ENCODE data around the gene ZSWIM1. TPM values are rescaled to one million over a fixed set of nuclear protein-coding genes. Genes with fewer than 3 reads are reported as not detected.
A peak's percentile ranks its signal among the peaks of the same experiment; 100 is the strongest.

The ZSWIM1 gene
- total and polyA plus RNA-seq, 11 donors = 3.9 to 16.3 (median 10.4) TPM

DNA sequence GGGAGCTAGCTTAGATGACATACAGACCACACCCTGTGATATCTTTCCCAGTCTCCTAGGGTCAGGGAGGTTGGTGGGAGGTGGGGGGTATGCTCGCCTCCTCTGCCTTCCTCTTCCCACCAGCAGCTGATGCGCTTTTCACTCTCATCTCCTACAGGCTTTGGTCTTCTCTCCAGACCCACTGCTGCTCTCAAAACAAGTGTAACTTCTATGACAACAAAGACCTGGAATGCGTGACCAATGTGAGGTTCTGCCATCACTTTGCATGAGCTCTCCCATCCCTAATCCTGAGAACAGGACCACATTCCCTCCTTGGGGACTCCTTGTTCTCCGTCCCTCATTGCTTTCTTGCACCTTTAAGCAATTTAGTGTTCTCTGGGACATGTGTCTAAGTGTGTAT lies 12.8 kb downstream of the ZSWIM1 start:
- TF ChIP-seq, protein P1, sequence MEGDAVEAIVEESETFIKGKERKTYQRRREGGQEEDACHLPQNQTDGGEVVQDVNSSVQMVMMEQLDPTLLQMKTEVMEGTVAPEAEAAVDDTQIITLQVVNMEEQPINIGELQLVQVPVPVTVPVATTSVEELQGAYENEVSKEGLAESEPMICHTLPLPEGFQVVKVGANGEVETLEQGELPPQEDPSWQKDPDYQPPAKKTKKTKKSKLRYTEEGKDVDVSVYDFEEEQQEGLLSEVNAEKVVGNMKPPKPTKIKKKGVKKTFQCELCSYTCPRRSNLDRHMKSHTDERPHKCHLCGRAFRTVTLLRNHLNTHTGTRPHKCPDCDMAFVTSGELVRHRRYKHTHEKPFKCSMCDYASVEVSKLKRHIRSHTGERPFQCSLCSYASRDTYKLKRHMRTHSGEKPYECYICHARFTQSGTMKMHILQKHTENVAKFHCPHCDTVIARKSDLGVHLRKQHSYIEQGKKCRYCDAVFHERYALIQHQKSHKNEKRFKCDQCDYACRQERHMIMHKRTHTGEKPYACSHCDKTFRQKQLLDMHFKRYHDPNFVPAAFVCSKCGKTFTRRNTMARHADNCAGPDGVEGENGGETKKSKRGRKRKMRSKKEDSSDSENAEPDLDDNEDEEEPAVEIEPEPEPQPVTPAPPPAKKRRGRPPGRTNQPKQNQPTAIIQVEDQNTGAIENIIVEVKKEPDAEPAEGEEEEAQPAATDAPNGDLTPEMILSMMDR (IDR thresholded peaks at IDR 0.05) = no peak
- no peak for TF ChIP-seq POLR2A (IDR thresholded peaks at IDR 0.05)
- Histone ChIP-seq H3K36me3 (peaks cover 0 to 66% (median 62%) of the 10 kb centered on the region in 9 donors), H3K4me3 (no peak overlapping the region), H3K9me3 (no peaks in the 10 kb centered on the region), H3K27ac (no peak overlapping the region), H3K27me3 (no peaks in the 10 kb centered on the region), H3K4me1 (peaks cover 3 to 33% (median 23%) of the 10 kb centered on the region in 12 donors)
- intact Hi-C loops (cut with DNase I) = loop anchor here in 5 of 10 donors (5.0 to 10.0 kb wide), 5 partner anchors 38 to 78 kb away; partner anchors contain the start of genes PCIF1 (in 1 of the 5) and ZNF335 (in 1 of the 5)
- 86 to 97% (median 91%) methylated on average over 4 of the region's 4 CpGs for WGBS, 4 donors
- DNase-seq = no peak
- no peak for ATAC-seq

DNA sequence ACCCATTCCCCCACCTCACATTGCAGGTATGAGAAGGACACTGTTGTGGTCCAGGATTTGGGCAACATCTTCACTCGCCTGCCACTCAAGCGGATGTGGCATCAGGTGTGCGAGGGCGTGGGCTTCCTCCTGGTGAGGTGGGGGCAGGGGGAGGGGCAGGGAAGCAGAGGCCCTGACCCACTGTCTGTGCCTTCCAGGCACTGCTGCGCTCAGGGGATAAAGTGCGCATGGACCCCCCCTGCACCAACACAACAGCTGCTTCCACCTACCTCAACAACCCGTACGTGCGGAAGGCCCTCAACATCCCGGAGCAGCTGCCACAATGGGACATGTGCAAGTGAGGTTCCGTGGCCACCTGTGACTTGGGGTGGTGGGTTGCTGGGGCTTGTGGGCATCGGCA lies 13.8 kb downstream of the ZSWIM1 start:
- DNase-seq = no peak
- intact Hi-C loops (cut with DNase I) = loop anchor here in 5 of 10 donors (5.0 to 10.0 kb wide), 5 partner anchors 38 to 78 kb away; partner anchors contain the start of genes PCIF1 (in 1 of the 5) and ZNF335 (in 1 of the 5)
- Histone ChIP-seq H3K4me3 (no peak overlapping the region), H3K36me3 (peaks cover 0 to 76% (median 72%) of the 10 kb centered on the region in 9 donors), H3K27ac (no peak overlapping the region), H3K9me3 (no peaks in the 10 kb centered on the region), H3K27me3 (no peaks in the 10 kb centered on the region), H3K4me1 (peaks cover 3 to 26% (median 14%) of the 10 kb centered on the region in 12 donors)
- TF ChIP-seq, protein P1 (IDR thresholded peaks at IDR 0.05) = no peak
- no peak for TF ChIP-seq POLR2A (IDR thresholded peaks at IDR 0.05)
- no peak for ATAC-seq
- 78 to 84% (median 83%) methylated on average over 9 to 12 of the region's 12 CpGs for WGBS, 4 donors

DNA sequence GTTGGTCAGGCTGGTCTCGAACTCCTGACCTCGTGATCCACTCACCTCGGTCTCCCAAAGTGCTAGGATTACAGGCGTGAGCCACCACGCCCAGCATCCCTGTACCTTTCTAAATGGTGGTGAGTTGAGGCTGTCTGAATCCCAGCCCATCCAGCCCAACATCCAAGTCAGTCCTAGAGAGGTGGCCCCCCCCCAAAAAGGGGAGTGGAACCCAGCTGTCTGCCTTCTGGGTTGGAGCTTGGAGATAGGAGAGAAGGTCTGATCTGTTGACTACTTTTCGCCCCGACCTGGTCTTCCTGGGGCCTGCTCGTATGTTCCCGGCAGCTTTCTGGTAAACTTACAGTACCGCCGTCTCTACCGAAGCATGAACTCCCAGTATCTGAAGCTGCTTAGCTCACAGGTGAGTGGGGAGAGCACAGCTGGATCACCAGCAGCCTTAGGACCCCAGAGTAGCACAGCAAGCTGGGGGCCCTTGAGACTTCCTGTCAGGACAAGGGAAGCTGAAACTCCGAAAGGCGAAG lies 15.7 kb downstream of the ZSWIM1 start:
- H3K27me3 ChIP-seq = no peaks in the 10 kb centered on the region
- no peak overlapping the region for H3K4me3 ChIP-seq
- DNase-seq = peak in 1 of 5 donors; percentile 12
- no peaks in the 10 kb centered on the region for H3K9me3 ChIP-seq
- intact Hi-C loops (cut with DNase I) = loop anchor here in 1 of 10 donors (10.0 kb wide), 1 partner anchor 68 kb away; no protein-coding TSS in a partner anchor
- 94 to 96% (median 95%) methylated on average over 13 to 14 of the region's 14 CpGs for WGBS, 4 donors
- no peak overlapping the region for H3K27ac ChIP-seq
- peaks cover 2 to 17% (median 8%) of the 10 kb centered on the region in 12 donors for H3K4me1 ChIP-seq
- TF ChIP-seq, protein P1 (IDR thresholded peaks at IDR 0.05) = no peak
- TF ChIP-seq POLR2A (IDR thresholded peaks at IDR 0.05) = no peak
- peaks cover 0 to 93% (median 86%) of the 10 kb centered on the region in 9 donors for H3K36me3 ChIP-seq
- ATAC-seq = no peak

DNA sequence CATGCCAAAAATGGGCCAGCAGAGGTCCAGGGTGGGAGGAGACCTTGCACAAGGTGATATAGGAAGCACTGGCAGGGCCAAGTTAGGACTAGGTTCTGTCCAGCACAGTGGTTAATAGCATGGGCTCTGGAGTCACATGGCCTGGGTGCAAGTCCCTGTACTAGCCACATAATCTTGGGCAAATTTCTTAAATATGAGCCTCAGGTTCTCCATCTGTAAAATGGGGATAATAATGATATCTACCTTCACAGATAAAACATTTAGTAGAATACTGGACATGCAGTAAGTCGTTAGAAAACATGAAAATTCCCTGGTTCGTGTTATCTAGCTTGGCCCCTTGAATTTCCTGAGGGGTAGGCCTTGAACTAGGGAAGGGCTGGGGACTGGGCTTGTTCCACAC lies 16.3 kb downstream of the ZSWIM1 start:
- H3K36me3 ChIP-seq = peaks cover 0 to 99% (median 91%) of the 10 kb centered on the region in 9 donors
- ATAC-seq (no peak), DNase-seq (no peak)
- H3K27me3 ChIP-seq = no peaks in the 10 kb centered on the region
- intact Hi-C loops (cut with DNase I) = loop anchor here in 1 of 10 donors (10.0 kb wide), 1 partner anchor 68 kb away; no protein-coding TSS in a partner anchor
- no peak overlapping the region for H3K4me3 ChIP-seq
- H3K9me3 ChIP-seq = no peaks in the 10 kb centered on the region
- WGBS, 4 donors = 82 to 86% (median 84%) methylated on average over 2 of the region's 2 CpGs
- peaks cover 0 to 11% (median 2%) of the 10 kb centered on the region in 12 donors for H3K4me1 ChIP-seq
- TF ChIP-seq, protein P1 (IDR thresholded peaks at IDR 0.05) = no peak
- no peak for TF ChIP-seq POLR2A (IDR thresholded peaks at IDR 0.05)
- no peak overlapping the region for H3K27ac ChIP-seq

Data from heart left ventricle (tissue), 16 donors.